Measurements from ENCODE around the gene LRWD1.
A peak's percentile ranks its signal among the peaks of the same experiment; 100 is the strongest.
"Not testable (repeated sequence)": the region's sequence is repeated elsewhere in the genome, so short reads cannot be mapped to it uniquely, and the experiment has no call there.

The LRWD1 gene

DNA sequence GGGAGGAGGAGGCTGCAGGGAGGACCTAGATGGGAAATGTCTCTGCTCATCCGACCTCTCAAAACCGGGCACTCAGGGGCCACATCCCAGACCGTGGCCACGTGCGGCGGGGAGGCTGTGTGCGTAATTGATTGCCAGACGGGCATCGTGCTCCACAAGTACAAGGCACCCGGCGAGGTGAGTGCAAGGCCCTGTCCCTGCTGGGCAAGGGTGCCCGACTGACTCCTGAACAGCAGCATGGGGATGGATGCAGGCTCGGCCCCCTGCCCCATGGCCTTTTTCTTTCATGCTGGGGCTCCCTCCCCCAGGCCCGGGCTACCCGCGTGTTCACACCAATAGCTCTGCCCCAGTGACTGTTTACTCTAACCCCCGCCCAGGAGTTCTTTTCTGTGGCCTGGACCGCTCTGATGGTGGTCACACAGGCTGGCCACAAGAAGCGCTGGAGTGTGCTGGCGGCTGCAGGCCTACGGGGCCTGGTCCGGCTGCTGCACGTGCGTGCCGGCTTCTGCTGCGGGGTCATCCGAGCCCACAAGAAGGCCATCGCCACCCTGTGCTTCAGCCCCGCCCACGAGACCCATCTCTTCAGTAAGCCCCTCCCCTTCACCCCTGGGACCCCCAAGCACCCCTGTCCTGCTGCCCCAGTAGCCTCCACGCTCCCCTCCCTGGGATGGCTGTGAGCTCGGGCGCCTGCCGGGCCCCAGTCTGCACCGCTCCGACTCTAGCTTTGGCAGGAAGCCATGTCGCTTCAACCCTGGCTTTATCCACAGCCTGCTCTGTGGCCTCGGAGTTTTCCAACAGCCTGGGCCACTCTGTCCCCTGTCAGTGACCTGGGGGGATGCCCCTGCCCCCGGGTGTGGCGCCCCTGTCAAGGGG lies 3.9 kb downstream of the LRWD1 start:
- no peak for DNase-seq (ENCODE audit: low spot score)

DNA sequence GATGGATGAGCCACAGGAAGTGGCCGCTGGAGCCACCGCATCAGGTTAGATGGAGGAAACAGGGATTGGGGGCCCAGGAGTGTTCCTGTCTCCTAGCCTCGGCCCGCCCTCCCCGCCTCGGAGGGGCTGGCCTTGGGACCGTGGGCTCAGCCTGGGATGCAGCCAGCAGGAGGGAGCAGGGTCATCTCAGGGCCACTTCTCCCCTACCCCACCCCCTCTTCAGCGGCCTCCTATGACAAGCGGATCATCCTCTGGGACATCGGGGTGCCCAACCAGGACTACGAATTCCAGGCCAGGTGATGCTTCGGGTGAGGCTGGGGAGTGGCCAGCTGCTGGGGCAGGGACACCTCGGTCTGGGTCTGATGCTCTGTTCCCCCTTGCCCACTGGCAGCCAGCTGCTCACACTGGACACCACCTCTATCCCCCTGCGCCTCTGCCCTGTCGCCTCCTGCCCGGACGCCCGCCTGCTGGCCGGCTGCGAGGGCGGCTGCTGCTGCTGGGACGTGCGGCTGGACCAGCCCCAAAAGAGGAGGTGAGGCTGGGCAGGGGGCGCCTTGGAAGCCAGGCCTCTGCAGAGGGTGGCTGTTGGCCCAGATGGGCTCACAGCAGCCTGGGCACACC lies 4.7 kb downstream of the LRWD1 start:
- no peak for DNase-seq (ENCODE audit: low spot score)

DNA sequence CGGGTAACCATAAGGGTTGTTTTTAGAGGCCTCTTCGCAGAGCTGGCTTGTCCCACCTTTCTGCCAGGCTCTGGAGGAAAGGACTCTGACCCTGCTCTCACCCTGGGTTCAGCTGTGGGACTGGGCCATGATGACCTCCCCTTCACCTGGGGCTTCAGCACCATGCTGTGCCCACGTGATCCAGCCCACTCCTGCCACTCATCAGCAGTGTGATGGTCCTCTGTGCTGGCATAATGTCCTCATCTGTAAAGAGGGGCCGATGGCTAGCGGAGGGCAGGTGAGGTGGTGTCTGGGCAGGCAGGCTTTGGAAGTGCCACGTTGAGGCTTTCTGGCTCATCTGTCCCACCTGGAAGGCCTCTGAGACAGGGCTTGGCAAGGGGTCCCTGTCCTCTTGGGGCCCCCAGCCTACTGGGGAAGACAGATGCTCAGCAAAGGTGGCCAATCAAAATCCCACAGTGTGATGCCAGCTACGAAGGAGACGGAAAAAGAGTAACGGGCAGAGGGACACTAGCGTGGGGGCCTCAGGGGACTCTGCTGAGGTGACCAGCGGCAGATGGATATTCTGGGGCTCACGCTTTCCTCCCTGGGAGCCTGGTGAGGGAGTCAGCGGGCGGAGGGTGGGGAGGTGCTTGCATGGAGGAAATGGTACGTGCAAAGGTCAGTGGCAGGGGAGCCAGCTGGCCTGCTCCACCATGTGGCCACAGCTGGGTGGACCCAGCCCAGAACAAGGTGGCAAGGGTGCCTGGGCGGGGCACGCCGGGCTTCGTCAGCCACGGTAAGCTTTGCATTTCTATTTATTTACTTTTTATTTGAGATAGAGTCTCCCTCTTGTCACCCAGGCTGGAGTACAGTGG lies 5.4 kb downstream of the LRWD1 start:
- DNase-seq (ENCODE audit: low spot score) = no peak

- DNase-seq (ENCODE audit: low spot score) = no peak
These were observed 7.0 kb downstream of the LRWD1 start for GRCh38 chr7:102471791-102472125.

GRCh38 chr7:102472126-102473041 lies 7.6 kb downstream of the LRWD1 start:
- DNase-seq (ENCODE audit: low spot score) = no peak

DNA sequence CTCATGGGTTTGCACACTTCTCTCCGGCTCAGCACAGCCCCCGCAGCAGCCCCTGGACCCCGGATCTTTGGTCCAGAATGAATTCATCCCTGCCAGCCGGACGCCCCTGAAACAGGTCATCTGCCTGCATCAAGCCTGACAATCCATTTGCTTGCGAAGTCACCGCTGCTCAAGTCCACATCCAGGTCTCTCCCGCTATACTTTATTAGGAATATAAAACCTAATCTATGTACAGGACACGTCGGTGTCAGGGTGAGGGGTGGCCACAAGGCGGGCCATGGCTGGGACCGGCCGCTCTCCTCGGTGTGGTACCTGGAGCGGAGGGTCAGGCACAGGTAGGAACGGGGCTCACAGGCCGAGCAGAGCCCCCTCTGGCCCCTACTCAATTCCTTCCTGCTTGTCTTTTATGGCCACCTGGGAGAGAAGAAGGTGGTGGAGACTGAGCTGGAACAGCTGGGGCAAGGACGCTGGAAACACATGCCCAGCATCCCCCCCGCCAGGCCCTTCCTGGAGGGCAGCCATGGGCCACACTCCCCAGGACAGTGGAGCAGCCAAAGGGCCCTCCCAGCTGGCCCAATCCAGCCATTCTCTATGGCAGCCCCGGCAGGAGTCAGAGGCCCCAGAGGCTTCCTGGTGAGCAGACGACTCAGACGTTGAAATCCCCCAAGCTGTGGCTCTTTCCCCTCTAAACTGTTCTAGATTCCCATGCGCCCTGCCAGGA lies 8.6 kb downstream of the LRWD1 start:
- no peak for DNase-seq (ENCODE audit: low spot score)

DNA sequence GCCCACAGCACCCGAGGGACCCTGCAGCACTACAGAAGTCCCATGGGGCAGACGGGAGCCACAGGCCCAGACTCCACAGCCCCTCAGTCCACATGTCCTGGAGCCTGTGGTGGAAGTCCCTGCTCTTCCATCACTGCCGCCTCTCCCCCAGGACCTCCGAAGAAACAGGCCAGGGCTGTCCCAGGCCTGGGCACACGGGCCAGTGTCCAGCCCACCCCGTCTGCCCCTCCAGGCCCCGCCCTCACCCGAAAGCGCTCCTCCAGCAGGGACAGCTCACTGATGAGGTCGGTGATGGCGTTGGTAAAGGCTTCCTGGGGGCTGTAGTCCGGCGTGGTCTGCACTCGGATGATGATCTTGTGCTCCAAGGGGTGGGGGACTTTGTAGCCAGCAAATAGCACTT lies 9.3 kb downstream of the LRWD1 start:
- not testable (repeated sequence) for DNase-seq (ENCODE audit: low spot score)

- not testable (repeated sequence) for DNase-seq (ENCODE audit: low spot score)
These were observed 10.1 kb downstream of the LRWD1 start for GRCh38 chr7:102474736-102475435.

DNA sequence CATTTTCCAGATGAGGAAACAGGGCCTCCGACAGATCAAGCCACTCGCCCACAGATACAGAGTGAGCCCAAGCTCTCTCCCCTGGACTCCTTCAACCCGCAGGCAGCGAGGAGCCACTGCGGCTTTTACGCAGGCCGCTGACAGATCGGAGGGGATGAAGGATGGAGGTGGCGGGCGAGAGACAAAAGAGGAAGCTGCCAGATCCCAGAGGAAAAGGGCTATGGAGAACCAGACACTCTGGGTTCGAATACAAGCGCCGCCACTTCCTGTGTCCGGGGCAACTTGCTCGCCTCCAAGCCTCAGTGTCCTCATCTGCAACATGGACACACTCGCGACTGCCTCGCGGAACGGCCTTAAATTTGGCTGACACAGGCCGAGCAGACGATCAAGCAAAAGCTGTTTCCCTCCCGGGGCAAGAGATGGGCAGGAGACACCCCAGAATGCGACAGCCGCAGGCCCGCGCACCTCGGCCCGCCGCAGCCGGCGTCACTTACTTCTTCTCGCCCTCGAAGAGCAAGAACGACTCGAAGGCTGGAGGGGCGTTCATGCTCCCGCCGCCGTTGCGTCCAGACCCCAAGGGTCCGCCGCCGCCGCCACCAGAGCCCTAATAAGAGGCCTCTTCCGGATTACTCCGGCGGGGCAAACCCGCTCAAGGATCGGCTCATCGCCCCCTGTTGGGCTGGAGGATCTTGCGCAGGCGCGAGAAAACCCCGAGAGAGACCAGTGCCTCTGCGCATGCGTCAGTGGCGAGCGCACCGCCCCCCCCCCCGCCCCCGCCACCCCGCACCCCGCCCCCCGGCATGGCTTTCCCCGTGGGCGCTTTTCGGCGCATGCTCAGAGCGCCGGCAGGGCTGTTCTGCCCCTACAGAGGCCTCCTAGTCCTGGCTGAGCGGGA lies 13.8 kb downstream of the LRWD1 start, which contains the start of gene POLR2J:
TSS of gene POLR2J (minus strand) at position 609 of the 895 bp plus-strand sequence. CDS start at position 547, 62 bp downstream.
- peak; percentile 49 for DNase-seq (ENCODE audit: low spot score)

DNA sequence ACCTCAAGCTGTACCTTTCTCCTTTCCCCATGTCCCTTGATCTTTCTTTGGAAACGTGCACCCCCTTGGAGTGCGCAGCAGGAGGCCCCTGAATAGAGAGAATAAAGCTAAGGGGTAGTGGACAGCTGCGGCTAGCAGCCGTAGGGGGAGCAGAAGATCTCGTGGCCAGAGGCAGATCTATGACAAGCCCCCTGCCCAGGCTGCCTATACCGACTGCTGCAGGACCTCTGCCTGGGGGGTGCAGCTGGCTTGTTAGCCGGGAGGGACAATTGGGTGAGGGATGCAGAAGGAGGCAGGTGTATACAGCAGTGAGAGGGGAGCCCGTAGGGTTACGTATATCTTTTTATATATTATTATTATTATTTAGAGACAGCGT lies 14.4 kb downstream of the LRWD1 start:
- DNase-seq (ENCODE audit: low spot score) = not testable (repeated sequence)

GRCh38 chr7:102479982-102480637 lies 15.3 kb downstream of the LRWD1 start:
- DNase-seq (ENCODE audit: low spot score) = not testable (repeated sequence)

DNA sequence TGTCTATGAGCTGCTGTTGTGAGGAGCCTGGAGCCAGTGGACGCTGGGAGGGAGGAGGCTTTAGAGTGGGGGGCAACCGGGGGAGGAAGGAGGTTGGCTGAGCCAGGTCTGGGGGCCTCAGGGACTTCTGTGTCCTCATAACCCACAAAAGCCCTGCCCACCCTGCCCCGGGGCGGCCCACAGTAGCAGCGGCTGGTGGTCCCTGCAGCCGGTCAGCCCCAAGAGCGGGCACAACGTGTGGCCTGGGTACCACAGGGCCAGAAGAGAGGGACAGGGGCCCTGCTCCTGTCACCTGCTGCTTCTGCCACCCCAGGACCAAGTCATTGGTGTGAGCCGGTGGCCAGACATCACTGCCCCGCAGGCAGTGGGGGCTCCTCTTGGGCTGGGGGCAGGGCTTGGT lies 17.2 kb downstream of the LRWD1 start:
- DNase-seq (ENCODE audit: low spot score) = not testable (repeated sequence)

DNA sequence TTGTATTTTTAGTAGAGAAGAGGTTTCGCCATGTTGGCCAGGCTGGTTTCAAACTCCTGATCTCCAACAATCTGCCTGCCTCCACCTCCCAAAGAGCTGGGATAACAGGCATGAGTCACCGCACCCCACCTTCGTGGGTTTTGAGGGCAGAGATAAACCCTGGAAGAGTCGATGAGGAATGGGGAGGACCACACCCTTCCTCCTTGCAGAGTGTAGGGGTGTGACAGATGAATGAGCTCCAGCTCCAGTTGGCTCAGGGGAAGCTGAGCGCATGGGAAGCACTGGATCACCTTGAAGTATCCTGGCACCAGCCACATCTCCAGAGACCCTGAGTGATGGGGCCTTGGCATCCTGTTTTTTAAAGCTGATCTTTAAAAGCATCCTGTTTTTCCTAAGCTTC lies 19.5 kb downstream of the LRWD1 start:
- DNase-seq (ENCODE audit: low spot score) = not testable (repeated sequence)

DNA sequence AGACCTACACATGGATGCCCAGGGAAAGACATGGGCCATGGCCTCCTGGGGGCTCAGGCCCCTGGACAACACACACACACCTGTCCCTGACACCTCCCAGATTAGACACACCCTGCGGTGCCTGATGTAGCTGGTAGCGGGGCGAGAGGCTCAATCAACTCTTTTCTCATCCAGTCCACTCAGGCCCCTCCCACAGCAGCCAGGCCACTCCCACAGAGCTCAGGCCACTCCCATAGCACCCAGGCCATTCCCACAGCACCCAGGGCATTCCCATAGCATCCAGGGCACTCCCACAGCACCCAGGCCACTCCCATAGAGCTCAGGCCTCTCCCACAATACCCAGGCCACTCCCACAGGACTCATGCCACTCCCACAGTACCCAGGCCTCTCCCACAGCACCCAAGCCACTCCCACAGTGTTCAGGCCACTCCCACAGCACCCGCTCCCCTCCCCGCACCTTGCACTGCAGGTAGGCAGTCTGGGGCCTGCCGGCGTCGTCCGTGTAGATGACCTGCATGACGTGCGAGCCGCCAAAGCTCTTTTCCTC lies 25.8 kb downstream of the LRWD1 start:
- DNase-seq (ENCODE audit: low spot score) = not testable (repeated sequence)

DNA sequence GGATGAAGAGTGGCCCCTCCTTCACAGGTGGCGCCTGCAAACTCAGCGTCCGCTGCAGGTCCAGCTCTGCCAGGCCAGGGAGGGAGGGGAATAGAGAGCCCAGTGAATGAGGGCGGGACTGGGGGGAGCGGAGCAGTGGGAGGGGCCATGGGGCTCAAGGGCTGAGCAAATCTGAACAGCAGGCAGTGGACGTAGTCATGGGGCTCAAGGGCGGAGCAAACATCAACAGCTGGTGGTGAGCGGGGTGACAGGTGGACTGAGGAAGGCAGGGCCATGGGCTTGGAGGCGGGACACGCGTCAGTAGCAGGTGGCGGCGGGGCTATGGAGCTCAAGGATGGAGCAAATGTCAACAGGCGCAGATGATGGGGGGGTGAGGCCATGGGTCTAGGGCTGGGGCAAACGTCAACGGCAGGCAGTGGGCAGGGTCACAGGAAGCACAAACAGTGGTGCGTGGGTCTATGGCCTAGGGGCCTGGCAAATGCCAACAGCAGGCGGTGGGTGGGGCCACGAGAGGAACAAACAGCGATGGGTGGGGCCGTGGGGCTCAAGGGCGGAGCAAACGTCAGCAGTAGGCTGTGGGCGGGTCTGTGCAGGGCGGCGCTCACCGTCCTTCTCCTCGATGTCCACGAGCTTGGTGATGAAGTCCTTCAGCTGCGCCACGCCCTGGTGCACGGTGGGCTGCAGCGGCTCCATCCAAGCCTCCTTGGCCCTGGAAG lies 28.6 kb downstream of the LRWD1 start:
- DNase-seq (ENCODE audit: low spot score) = not testable (repeated sequence)

DNA sequence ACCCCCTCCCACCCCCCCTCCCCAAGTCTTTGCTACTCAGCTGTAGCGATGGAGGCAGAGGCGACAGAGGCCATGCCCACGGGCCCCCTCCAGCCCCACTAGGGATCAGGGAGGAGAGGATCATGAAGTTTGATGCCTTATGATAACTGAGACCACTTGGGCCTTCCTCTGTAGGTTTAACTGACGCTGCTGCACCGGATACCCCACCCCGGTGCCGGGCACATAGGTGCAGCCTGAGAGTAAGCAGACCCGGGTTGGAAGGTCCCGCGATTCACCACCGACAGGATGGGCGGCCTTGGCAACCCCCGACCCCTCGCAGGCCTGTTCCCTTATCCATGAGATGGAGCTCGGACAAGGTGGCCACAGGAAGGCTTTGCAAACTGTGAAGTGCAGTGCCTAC lies 29.2 kb downstream of the LRWD1 start:
- DNase-seq (ENCODE audit: low spot score) = not testable (repeated sequence)

DNA sequence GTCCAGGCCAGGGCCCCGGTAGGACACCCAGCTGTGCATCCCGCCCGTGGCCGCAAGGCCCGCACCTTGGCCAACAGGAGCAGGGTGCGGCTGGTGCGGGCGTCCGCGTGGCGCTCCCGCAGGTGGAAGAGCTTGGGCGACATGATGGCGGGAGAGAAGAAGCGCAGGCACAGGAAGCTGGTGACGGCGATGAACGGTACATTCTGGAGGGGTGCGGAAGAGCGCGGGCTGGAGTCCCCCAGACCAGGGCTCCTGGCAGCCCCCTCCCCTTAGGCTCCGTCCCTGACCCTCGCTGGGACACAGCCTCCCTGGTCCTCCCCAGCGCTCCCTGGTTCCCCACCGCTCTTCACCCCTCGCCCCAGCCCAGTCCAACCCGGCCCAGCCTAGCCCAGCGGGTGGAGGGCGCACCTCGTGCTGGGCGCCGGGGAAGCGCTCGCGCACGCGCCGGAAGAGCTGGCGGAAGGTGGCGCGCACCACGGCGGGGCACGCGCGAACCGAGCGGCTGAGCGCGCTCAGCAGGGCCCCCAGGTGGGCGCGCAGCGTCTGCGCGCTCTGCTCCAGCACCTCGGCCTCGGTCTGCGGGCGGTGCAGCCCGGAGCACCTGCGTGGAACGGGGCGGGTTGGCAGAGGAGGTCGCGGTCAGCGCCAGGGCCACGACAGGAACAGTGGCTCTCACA lies 29.8 kb downstream of the LRWD1 start:
- not testable (repeated sequence) for DNase-seq (ENCODE audit: low spot score)

Data from putamen (tissue), 1 donor.